ENCODE data around the gene MYH6.

Gene MYH6

DNA sequence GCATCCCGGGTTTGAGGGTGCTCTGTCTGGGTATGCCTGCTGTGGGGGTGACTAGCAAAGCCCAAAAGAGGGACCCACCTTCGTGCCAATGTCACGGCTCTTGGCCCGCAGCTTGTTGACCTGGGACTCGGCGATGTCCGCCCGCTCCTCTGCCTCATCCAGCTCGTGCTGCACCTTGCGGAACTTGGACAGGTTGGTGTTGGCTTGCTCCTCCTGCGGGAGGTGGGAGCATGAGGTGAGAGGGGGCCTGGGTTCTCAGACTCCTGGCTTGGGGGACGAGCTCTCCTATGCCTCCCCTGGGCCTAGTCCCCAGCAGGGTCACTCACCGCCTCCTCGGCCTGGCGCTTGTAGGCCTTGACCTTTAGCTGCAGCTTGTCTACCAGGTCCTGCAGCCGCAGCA, 5.6 kb upstream of the MYH6 start:
- no peaks in the 10 kb centered on the region for H3K79me2 ChIP-seq (ENCODE audit: insufficient read depth, low read length)
- H3K9me2 ChIP-seq (ENCODE audit: low read depth, low read length), result no peaks in the 10 kb centered on the region
- peaks cover 3% of the 10 kb centered on the region; the same call in 1 of the 2 replicates for H3K27me3 ChIP-seq (ENCODE audit: insufficient read depth, low read length)
- H4K20me1 ChIP-seq (ENCODE audit: insufficient read depth, low read length), result no peaks in the 10 kb centered on the region
- no peaks in the 10 kb centered on the region for H3F3A ChIP-seq (ENCODE audit: insufficient read depth, low read length)
- H3K36me3 ChIP-seq (ENCODE audit: insufficient read depth, low read length), result no peaks in the 10 kb centered on the region
- H2AFZ ChIP-seq (ENCODE audit: low read length), result no peak overlapping the region
- no peak overlapping the region for H3K4me3 ChIP-seq (ENCODE audit: low read depth, low read length, poor library complexity, severe bottlenecking)
- no peak overlapping the region for H3K9ac ChIP-seq (ENCODE audit: low read length)
- TF ChIP-seq EZH2 (IDR thresholded peaks at IDR 0.05; ENCODE audit: borderline replicate concordance, low read length), result no peak
- H3K4me1 ChIP-seq (ENCODE audit: insufficient read depth, low read length, severe bottlenecking), result no peaks in the 10 kb centered on the region
- H3K27ac ChIP-seq (ENCODE audit: low read depth, low read length, poor library complexity, severe bottlenecking), result no peak overlapping the region
- no peak overlapping the region for H3K4me2 ChIP-seq (ENCODE audit: low read length)
- no peaks in the 10 kb centered on the region for H3K9me3 ChIP-seq (ENCODE audit: low read length)

DNA sequence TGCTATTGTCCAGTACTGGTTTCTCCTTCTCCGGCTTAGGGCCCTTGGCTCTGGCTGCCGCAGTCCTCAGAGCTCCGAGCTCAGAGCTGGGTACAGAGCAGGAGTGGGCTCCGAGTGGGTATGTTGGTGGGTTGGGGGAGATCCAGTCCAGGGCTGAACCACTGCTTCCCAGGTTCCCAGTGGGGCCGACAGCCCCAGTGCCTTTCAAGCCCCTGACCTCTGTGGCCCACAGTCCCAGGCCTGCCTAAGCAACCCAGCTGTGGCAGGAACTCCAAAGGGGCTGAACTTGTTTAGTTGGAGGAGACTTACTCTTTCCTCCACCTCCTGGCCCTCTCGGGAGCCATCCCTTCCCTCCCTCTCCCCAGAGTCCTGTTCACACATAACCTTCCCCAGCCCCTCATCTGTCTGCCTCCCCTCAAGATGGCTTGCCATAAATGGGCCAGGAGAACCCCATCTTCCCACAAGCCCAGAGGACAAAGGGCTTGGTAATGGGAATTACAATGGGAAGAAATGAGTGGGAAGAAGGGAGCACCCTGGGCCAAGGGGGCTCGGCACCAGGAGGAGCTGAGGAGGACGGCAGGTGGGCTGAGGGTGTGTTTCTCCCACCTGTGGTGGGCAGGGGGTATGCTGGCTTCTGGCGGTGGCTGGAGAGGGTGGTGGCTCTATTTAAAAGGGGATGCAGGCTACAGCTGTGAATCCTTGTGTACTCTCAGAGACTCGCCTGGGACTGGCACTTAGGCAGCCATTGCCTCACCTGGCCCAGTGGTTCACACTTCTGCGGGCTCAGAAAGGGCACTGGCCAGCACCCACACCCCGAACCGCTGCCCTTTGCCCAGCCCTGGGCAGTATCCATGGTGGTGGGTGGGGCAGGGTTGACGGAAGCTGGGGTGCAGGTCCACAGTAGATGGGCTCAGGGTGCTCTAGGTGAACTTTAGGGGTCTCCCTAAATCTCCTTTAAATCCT, 3.8 kb upstream of the MYH6 start:
- H3K9me2 ChIP-seq (ENCODE audit: low read depth, low read length), result no peaks in the 10 kb centered on the region
- H3K4me1 ChIP-seq (ENCODE audit: insufficient read depth, low read length, severe bottlenecking), result no peaks in the 10 kb centered on the region
- H4K20me1 ChIP-seq (ENCODE audit: insufficient read depth, low read length), result no peaks in the 10 kb centered on the region
- TF ChIP-seq, protein P1, sequence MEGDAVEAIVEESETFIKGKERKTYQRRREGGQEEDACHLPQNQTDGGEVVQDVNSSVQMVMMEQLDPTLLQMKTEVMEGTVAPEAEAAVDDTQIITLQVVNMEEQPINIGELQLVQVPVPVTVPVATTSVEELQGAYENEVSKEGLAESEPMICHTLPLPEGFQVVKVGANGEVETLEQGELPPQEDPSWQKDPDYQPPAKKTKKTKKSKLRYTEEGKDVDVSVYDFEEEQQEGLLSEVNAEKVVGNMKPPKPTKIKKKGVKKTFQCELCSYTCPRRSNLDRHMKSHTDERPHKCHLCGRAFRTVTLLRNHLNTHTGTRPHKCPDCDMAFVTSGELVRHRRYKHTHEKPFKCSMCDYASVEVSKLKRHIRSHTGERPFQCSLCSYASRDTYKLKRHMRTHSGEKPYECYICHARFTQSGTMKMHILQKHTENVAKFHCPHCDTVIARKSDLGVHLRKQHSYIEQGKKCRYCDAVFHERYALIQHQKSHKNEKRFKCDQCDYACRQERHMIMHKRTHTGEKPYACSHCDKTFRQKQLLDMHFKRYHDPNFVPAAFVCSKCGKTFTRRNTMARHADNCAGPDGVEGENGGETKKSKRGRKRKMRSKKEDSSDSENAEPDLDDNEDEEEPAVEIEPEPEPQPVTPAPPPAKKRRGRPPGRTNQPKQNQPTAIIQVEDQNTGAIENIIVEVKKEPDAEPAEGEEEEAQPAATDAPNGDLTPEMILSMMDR (IDR thresholded peaks at IDR 0.05; ENCODE audit: low read length), result no peak
- no peak for TF ChIP-seq EZH2 (IDR thresholded peaks at IDR 0.05; ENCODE audit: borderline replicate concordance, low read length)
- no peaks in the 10 kb centered on the region for H3K36me3 ChIP-seq (ENCODE audit: insufficient read depth, low read length)
- H3K27me3 ChIP-seq (ENCODE audit: insufficient read depth, low read length), result peaks cover 3% of the 10 kb centered on the region; the same call in 1 of the 2 replicates
- no peak overlapping the region for H3K4me2 ChIP-seq (ENCODE audit: low read length)
- no peaks in the 10 kb centered on the region for H3F3A ChIP-seq (ENCODE audit: insufficient read depth, low read length)
- H3K4me3 ChIP-seq (ENCODE audit: low read depth, low read length, poor library complexity, severe bottlenecking), result no peak overlapping the region
- H3K27ac ChIP-seq (ENCODE audit: low read depth, low read length, poor library complexity, severe bottlenecking), result no peak overlapping the region
- no peaks in the 10 kb centered on the region for H3K79me2 ChIP-seq (ENCODE audit: insufficient read depth, low read length)
- H3K9ac ChIP-seq (ENCODE audit: low read length), result no peak overlapping the region
- H3K9me3 ChIP-seq (ENCODE audit: low read length), result no peaks in the 10 kb centered on the region
- H2AFZ ChIP-seq (ENCODE audit: low read length), result no peak overlapping the region

DNA sequence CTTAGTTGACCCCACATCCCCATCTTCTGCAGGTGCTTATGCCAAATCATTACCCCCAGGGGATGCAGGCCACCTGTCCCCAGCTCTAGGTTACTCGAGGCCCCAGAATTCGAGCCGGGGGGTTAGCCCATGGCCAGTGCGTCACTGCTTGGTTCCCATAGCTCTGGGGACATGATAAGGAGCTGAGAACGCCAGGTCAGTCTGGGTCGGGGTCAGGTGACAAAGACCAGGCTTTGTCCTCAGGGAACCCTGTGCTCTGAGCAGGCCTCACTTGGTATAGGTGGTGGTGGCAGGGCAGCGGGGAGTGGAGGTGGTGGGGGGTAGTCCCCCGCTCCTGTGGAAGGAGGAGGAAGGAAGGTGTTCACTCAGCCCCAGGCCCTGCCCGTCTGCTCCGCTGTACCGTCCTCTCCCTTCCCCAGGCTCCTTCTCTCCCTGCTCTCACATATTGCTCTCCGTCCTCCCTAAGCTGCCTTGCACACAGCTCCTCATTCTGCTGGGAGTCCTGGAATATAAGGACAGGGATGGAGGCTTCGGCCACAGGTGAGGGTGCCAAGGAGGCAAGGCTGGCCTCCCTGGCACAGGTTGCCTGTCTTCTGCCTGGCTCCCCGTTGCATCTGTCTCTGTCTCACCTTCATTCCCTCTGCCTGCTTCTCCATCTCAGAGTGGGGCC, 2.0 kb upstream of the MYH6 start:
- H3K4me2 ChIP-seq (ENCODE audit: low read length), result no peak overlapping the region
- no peak overlapping the region for H2AFZ ChIP-seq (ENCODE audit: low read length)

More for the DNA sequence above, 2.0 kb upstream of the MYH6 start:
- Histone ChIP-seq H3K4me3 (ENCODE audit: low read depth, low read length, poor library complexity, severe bottlenecking) (no peak overlapping the region), H3K79me2 (ENCODE audit: insufficient read depth, low read length) (no peaks in the 10 kb centered on the region), H3K9me3 (ENCODE audit: low read length) (no peaks in the 10 kb centered on the region), H3K27me3 (ENCODE audit: insufficient read depth, low read length) (peaks cover 9% of the 10 kb centered on the region; the same call in 1 of the 2 replicates), H3K9ac (ENCODE audit: low read length) (no peak overlapping the region), H3K4me1 (ENCODE audit: insufficient read depth, low read length, severe bottlenecking) (no peaks in the 10 kb centered on the region), H3K9me2 (ENCODE audit: low read depth, low read length) (no peaks in the 10 kb centered on the region), H3K36me3 (ENCODE audit: insufficient read depth, low read length) (no peaks in the 10 kb centered on the region), H3F3A (ENCODE audit: insufficient read depth, low read length) (no peaks in the 10 kb centered on the region), H3K27ac (ENCODE audit: low read depth, low read length, poor library complexity, severe bottlenecking) (no peak overlapping the region), H4K20me1 (ENCODE audit: insufficient read depth, low read length) (no peaks in the 10 kb centered on the region)
- no peak for TF ChIP-seq EZH2 (IDR thresholded peaks at IDR 0.05; ENCODE audit: borderline replicate concordance, low read length)
- TF ChIP-seq, protein P1 (IDR thresholded peaks at IDR 0.05; ENCODE audit: low read length), result no peak
